ENCODE measurements around the gene DNAI2.

Gene DNAI2

GRCh38 chr17:74343121-74343520 is 69.1 kb downstream of the DNAI2 start:
- no peak overlapping the region for H3K4me3 Mint-ChIP-seq
- H3K27me3 Mint-ChIP-seq = no peaks in the 10 kb centered on the region
- no peaks in the 10 kb centered on the region for H3K9me3 Mint-ChIP-seq
- DNase-seq = no peak
- no peaks in the 10 kb centered on the region for H3K4me1 Mint-ChIP-seq (ENCODE audit: low read depth)
- no peaks in the 10 kb centered on the region for H3K36me3 Mint-ChIP-seq (ENCODE audit: low read depth)
- H3K27ac Mint-ChIP-seq = no peak overlapping the region

- Mint-ChIP-seq H3K9me3 (no peaks in the 10 kb centered on the region), H3K4me3 (no peak overlapping the region), H3K4me1 (ENCODE audit: low read depth) (no peaks in the 10 kb centered on the region), H3K36me3 (ENCODE audit: low read depth) (no peaks in the 10 kb centered on the region), H3K27me3 (peaks cover 3% of the 10 kb centered on the region), H3K27ac (no peak overlapping the region)
- DNase-seq = no peak
Measured at GRCh38 chr17:74343526-74344284, 69.7 kb downstream of the DNAI2 start.

GRCh38 chr17:74344658-74345057 is 70.6 kb downstream of the DNAI2 start:
- Mint-ChIP-seq H3K27ac (no peak overlapping the region), H3K9me3 (no peaks in the 10 kb centered on the region), H3K36me3 (ENCODE audit: low read depth) (no peaks in the 10 kb centered on the region), H3K27me3 (peaks cover 6% of the 10 kb centered on the region), H3K4me1 (ENCODE audit: low read depth) (no peaks in the 10 kb centered on the region), H3K4me3 (no peak overlapping the region)
- DNase-seq = no peak

- Mint-ChIP-seq H3K4me1 (ENCODE audit: low read depth) (no peaks in the 10 kb centered on the region), H3K9me3 (no peaks in the 10 kb centered on the region), H3K27ac (no peak overlapping the region), H3K36me3 (ENCODE audit: low read depth) (no peaks in the 10 kb centered on the region), H3K27me3 (peaks cover 11% of the 10 kb centered on the region), H3K4me3 (no peak overlapping the region)
- DNase-seq = no peak
Measured at GRCh38 chr17:74345433-74346241, 71.6 kb downstream of the DNAI2 start.

GRCh38 chr17:74347646-74348045 is 73.6 kb downstream of the DNAI2 start:
- Mint-ChIP-seq H3K27ac (no peak overlapping the region), H3K9me3 (no peaks in the 10 kb centered on the region), H3K4me1 (ENCODE audit: low read depth) (peaks cover 2% of the 10 kb centered on the region), H3K27me3 (peaks cover 25% of the 10 kb centered on the region), H3K4me3 (no peak overlapping the region), H3K36me3 (ENCODE audit: low read depth) (no peaks in the 10 kb centered on the region)
- DNase-seq = no peak

- H3K4me3 Mint-ChIP-seq = no peak overlapping the region
- peaks cover 4% of the 10 kb centered on the region for H3K4me1 Mint-ChIP-seq (ENCODE audit: low read depth)
- DNase-seq = no peak
- H3K27ac Mint-ChIP-seq = no peak overlapping the region
- H3K36me3 Mint-ChIP-seq (ENCODE audit: low read depth) = no peaks in the 10 kb centered on the region
- H3K27me3 Mint-ChIP-seq = peaks cover 39% of the 10 kb centered on the region
- H3K9me3 Mint-ChIP-seq = no peaks in the 10 kb centered on the region
Measured at GRCh38 chr17:74349120-74349519, 75.1 kb downstream of the DNAI2 start.

GRCh38 chr17:74350486-74350885 is 76.5 kb downstream of the DNAI2 start:
- Mint-ChIP-seq H3K4me1 (ENCODE audit: low read depth) (peaks cover 6% of the 10 kb centered on the region), H3K27ac (no peak overlapping the region), H3K9me3 (no peaks in the 10 kb centered on the region), H3K4me3 (no peak overlapping the region), H3K36me3 (ENCODE audit: low read depth) (no peaks in the 10 kb centered on the region), H3K27me3 (peaks cover 53% of the 10 kb centered on the region)
- DNase-seq = no peak

GRCh38 chr17:74351552-74352210 is 77.6 kb downstream of the DNAI2 start:
- Mint-ChIP-seq H3K4me3 (no peak overlapping the region), H3K9me3 (no peaks in the 10 kb centered on the region)
- DNase-seq = no peak

GRCh38 chr17:74353446-74354060 is 79.5 kb downstream of the DNAI2 start:
- no peaks in the 10 kb centered on the region for H3K9me3 Mint-ChIP-seq
- no peak for DNase-seq
- peaks cover 8% of the 10 kb centered on the region for H3K4me1 Mint-ChIP-seq (ENCODE audit: low read depth)
- no peaks in the 10 kb centered on the region for H3K36me3 Mint-ChIP-seq (ENCODE audit: low read depth)
- no peak overlapping the region for H3K4me3 Mint-ChIP-seq
- H3K27ac Mint-ChIP-seq = no peak overlapping the region
- peaks cover 76% of the 10 kb centered on the region for H3K27me3 Mint-ChIP-seq

More at GRCh38 chr17:74351552-74352210, 77.6 kb downstream of the DNAI2 start:
- peaks cover 64% of the 10 kb centered on the region for H3K27me3 Mint-ChIP-seq
- H3K27ac Mint-ChIP-seq = no peak overlapping the region
- H3K4me1 Mint-ChIP-seq (ENCODE audit: low read depth) = peaks cover 6% of the 10 kb centered on the region
- H3K36me3 Mint-ChIP-seq (ENCODE audit: low read depth) = no peaks in the 10 kb centered on the region

GRCh38 chr17:74354123-74354522 is 80.1 kb downstream of the DNAI2 start:
- no peak overlapping the region for H3K4me3 Mint-ChIP-seq
- H3K27me3 Mint-ChIP-seq = peaks cover 75% of the 10 kb centered on the region
- H3K36me3 Mint-ChIP-seq (ENCODE audit: low read depth) = no peaks in the 10 kb centered on the region
- DNase-seq = peak; percentile 64
- H3K4me1 Mint-ChIP-seq (ENCODE audit: low read depth) = peaks cover 8% of the 10 kb centered on the region
- H3K9me3 Mint-ChIP-seq = no peaks in the 10 kb centered on the region
- no peak overlapping the region for H3K27ac Mint-ChIP-seq

GRCh38 chr17:74354561-74354960 is 80.5 kb downstream of the DNAI2 start:
- Mint-ChIP-seq H3K4me3 (no peak overlapping the region), H3K9me3 (no peaks in the 10 kb centered on the region), H3K27me3 (peaks cover 77% of the 10 kb centered on the region), H3K4me1 (ENCODE audit: low read depth) (peaks cover 8% of the 10 kb centered on the region), H3K36me3 (ENCODE audit: low read depth) (no peaks in the 10 kb centered on the region), H3K27ac (no peak overlapping the region)
- DNase-seq = no peak

GRCh38 chr17:74355065-74355464 is 81.0 kb downstream of the DNAI2 start:
- Mint-ChIP-seq H3K36me3 (ENCODE audit: low read depth) (no peaks in the 10 kb centered on the region), H3K27ac (no peak overlapping the region), H3K4me3 (no peak overlapping the region), H3K4me1 (ENCODE audit: low read depth) (peaks cover 8% of the 10 kb centered on the region), H3K27me3 (peaks cover 79% of the 10 kb centered on the region), H3K9me3 (no peaks in the 10 kb centered on the region)
- no peak for DNase-seq

GRCh38 chr17:74356646-74357465 is 82.8 kb downstream of the DNAI2 start:
- H3K4me1 Mint-ChIP-seq (ENCODE audit: low read depth) = peaks cover 7% of the 10 kb centered on the region
- H3K36me3 Mint-ChIP-seq (ENCODE audit: low read depth) = no peaks in the 10 kb centered on the region
- H3K27ac Mint-ChIP-seq = no peak overlapping the region
- peaks cover 87% of the 10 kb centered on the region for H3K27me3 Mint-ChIP-seq
- H3K4me3 Mint-ChIP-seq = no peak overlapping the region
- DNase-seq = no peak
- no peaks in the 10 kb centered on the region for H3K9me3 Mint-ChIP-seq

GRCh38 chr17:74357466-74357809 is 83.4 kb downstream of the DNAI2 start:
- no peak overlapping the region for H3K27ac Mint-ChIP-seq
- DNase-seq = no peak
- H3K27me3 Mint-ChIP-seq = peaks cover 84% of the 10 kb centered on the region
- H3K4me3 Mint-ChIP-seq = no peak overlapping the region
- no peaks in the 10 kb centered on the region for H3K36me3 Mint-ChIP-seq (ENCODE audit: low read depth)
- H3K9me3 Mint-ChIP-seq = no peaks in the 10 kb centered on the region
- H3K4me1 Mint-ChIP-seq (ENCODE audit: low read depth) = peaks cover 5% of the 10 kb centered on the region
